ENCODE results near the gene APMAP.

APMAP gene

DNA sequence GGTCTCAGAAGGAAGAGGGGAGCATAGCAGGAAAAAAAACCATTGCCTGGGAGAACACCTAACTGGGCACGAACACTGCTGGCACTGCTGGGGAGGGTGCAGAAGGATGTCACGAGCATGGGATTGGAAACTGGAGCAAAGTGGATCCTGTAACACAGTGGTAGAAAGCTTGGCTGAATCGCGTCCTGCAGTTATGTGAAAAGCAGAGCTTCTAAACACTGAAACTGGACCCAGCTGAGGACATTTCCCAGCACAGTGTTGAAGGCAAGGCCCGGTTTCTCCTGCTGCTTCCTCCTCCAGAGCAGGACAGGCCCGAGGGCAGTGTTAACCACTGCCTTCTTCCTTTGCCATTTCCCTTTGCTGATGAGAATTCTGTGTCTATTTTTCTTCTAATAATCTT is 6.7 kb downstream of the APMAP start:
- DNase-seq: no peak

DNA sequence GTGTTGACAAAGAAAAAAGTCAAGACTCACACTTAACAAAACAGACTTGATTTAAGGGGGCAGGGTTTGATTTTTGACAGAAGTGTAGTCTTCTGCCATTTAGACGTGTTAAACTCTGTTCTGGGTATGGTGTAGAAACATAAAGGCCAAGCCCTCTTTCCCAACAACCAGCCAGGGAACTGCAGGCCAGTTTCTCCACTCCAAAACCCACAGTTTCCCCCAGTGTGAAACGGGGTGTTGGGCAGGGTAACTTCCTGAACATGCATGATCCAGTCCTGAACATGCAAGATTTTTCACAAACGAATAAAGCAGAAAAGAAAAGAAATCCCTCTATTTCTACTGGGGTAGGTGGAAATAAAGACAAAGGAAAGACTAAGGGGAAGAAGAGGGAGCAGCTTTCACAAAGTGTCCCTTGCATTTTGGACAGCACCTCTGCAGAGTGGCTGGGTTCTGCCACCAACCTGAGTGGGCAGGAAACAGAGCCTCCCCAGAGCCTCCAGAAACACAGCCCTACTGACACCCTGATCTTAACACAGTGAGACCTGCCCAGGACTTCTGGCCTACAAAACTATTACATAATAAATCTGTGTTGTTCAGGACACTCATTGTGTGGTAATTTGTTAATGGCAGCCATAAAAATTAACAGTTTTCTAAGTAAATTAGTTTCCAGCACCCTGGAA is 7.5 kb downstream of the APMAP start:
- DNase-seq: no peak

GRCh38 chr20:24983896-24984295 is 8.7 kb downstream of the APMAP start:
- no peak for DNase-seq

DNA sequence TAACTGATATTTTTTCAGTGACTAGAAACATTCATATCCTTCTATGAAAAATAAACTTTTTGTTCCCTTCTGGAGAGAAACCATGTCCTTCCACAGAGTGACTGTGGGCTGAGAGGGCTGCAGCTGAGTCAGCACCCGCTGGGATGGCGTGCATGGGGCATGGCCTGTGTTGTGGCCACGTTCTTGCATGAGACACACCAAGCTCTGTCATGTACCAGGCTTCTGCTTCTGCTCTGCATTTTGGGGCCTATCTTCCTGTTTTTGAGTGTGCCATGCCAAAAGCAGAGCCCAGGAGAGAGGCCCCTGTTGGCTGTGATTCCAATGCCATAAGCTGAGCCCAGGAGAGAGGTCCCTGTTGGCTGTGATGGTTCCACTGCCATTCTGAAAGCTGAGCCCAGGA is 10.8 kb downstream of the APMAP start:
- DNase-seq: no peak

- DNase-seq: no peak
These were observed 11.3 kb downstream of the APMAP start for GRCh38 chr20:24981282-24981681.

DNA sequence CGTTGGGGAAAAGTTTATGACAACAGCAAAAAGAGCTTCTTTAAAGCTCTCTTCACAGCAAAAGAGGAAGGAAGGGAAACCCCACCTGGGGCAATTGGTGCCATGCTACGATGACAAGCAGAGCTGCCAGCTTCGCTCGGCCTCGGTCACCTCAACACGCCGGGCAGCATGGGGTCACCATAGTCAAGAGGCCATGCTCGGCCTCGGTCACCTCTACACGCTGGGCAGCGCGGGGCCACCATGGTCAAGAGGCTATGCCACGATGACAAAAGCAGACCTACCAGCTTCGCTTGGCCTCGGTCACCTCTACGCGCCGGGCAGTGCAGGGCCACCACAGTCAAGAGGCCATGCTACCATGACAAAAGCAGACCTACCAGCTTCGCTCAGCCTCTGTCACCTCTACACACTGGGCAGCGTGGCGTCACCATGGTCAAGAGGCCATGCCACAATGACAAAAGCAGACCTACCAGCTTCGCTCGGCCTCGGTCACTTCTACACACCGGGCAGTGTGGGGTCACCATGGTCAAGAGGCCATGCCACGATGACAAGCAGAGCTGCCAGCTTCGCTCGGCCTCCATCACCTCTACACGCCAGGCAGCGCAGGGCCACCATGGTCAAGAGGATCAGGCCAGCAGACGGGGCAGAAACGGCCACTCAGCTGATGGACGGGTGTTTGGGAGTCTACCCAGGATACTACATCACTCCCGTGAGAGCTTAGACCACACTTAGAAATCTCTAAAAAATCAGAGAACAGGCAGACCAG is 12.1 kb downstream of the APMAP start:
- no peak for DNase-seq

DNA sequence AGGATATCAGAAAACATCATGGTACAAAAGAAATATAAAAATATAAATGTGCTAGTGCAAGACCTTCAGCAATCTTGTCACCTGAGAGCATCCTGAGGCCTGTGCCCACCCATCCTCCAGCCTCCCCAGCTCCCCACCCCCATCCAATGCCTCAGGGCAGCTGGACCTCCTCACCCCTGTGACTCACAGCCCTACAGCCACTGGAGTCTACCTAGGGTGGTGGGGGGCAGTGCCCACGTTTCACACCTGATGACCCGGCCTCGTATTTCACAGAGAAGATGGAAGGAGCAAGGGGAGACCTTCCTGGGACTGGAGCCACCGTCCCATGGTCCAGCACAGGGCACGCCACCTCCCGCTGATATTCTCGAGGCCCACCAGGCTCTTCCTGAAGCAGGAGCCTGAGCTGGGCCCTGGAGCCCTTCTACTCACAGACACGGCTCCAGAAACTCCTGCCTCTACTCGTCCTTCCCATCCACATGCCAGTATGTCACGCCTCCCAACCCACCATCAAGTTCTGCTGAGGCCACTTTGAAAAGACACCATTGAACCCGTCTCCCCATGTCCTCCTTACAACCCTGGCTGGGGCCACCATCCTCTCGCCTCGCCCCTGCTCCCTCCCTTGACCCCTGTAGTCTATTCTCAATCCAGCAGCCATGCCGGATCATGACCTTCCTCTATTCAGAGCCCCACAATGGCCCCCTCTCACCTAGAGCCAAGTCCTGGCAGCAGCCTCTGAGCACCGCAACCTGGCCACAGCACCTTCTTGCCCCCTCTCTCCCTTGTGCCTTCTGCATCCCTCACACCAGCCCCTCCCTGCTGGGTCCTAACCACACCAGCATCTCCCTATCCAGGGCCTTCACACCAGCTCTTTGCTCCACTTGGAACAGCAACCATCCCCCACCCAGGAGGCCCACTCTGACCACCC is 13.3 kb downstream of the APMAP start:
- no peak for DNase-seq

GRCh38 chr20:24978513-24978912 is 14.0 kb downstream of the APMAP start:
- no peak for DNase-seq

GRCh38 chr20:24977797-24978196 is 14.8 kb downstream of the APMAP start:
- DNase-seq: no peak

DNA sequence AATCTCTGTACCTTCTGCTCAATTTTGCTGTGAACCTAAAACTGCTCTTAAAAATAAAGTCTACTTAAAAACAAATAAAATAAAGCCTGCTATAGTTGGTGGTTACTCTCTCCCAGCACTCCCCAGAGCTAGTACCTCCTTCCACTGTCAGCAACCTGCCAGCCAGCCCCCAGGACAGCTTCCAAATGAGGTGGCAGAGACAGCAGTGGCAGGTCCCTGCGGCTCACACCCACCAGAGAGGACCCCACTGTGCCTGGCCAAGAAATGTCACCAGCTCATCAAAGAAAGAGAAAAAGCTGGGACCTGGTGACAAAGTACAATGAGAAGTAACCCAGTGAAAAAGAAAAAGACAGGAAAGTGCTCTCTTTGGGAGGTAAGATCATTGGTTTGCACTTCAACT is 15.2 kb downstream of the APMAP start:
- no peak for DNase-seq

GRCh38 chr20:24972341-24972740 is 20.2 kb downstream of the APMAP start:
- DNase-seq: no peak

DNA sequence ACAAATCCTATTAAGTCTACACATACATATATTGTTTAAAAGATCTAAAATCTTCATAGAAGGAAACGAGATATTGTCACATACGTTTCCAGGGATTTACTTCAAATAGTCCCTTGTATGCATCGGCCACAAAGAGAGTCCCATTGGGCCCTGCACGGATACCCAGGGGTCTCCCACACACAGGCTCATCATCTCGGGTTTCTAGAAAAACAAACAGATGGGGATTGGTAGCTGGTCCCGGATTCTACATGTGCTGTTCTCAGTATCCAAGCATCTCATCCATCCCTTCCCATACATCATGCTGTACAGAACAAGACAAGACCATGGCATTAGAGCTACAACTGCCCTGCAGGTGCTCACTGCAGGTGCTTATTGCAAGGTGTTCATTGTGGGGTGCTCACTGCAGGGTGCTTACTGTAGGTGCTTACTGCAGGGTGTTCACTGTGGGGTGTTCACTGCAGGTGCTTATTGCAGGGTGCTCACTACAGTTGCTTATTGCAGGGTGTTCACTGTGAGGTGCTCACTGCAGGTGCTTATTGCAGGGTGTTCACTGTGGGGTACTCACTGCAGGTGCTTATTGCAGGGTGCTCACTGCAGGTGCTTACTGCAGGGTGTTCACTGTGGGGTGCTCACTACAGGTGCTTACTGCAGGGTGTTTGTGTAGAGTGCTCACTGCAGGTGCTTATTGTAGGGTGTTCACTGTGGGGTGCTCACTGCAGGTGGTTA is 21.0 kb downstream of the APMAP start:
- DNase-seq: no peak

DNA sequence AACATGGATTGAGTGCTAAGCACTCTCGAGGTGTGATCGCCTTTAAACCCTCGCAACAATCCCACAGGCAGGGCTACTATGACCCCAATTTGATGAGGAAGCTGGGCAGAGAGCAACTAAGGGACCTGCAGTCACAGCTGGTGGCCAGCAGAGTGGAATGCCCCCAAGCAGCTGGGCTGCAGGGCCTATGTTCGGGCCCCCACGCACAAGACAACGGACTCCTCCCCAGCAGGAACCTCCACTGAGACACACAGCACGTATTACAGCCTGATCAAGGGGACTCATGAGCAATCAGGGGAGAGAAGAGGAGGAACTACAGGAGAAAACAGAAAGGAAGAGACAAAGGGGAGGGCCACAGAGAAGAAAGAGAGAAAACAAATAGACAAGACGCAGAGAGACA is 21.8 kb downstream of the APMAP start:
- no peak for DNase-seq

DNA sequence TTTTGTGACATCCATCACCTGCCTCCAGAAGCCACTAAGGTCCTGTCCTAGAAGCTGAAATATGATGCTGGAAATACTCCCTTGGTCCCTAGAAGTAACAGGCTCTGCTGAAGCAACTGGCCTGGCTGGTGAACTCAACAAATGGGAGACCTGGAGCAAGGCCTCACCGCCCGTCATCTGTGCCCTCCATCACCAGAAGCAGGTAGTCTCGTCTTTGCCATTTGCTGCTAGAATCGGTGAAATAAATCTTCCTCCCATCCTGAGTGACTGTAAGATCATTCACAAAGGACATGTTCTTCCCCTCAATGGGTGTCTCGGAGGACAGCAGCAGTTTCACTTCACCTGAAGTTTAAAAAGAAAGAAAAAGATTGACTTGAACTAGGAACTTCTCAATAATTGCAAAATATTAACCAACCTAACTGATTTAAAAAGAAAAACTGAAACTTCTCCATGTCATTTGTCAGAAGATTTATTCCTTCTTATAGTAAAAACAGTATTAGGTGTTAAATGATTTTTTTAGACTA is 22.5 kb downstream of the APMAP start:
- DNase-seq: no peak

GRCh38 chr20:24969186-24970029 is 23.1 kb downstream of the APMAP start:
- no peak for DNase-seq

DNA sequence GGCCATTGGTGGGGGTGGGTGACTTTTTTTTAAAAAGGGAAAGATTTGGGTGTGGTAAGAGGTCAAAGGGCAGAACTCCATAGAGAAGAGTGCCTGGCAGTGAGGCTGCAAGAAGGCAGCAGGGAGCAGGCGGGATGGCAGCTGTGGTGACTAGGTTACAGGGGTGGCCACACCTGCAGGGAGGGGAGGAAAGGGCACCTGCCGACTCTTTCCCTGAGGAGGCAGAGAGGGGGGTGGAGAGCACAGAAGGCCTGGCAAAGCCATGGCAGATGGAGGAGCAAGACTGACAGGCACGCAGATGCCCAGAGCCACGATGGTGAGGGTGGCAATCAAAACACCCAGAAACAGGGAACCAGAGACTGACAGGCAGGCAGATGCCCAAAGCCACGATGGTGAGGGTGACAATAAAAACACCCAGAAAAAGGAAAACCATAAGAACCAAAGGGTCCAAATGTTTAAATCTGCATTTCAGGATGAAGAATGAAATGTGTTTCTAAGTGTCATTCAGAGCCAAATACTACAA is 24.2 kb downstream of the APMAP start:
- peak; percentile 75 for DNase-seq

GRCh38 chr20:24966317-24967012 is 26.1 kb downstream of the APMAP start:
- DNase-seq: no peak

- no peak for DNase-seq
These were observed 27.3 kb downstream of the APMAP start for GRCh38 chr20:24965065-24965919.

DNA sequence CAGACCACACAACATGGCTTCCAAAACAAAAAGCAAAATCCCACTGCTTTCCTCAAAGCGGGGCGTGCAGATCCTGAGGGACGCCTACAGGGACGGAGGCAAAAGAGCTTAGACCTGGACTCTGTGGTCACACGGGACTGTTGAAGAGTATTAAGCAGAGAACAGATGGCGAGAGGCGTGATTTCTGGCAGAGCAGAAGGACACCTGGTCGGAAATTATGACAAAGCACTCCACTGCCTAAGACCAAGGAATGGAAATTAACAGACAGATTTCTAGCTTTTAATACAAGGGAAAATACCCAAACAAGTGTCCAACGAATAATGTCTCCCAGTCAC is 28.1 kb downstream of the APMAP start:
- DNase-seq: no peak
